ENCODE data around the gene CPS1. TPM values are rescaled to one million over a fixed set of nuclear protein-coding genes. Genes with fewer than 3 reads are reported as not detected.

CPS1 gene
- 27.4 and 40.3 TPM in 2 replicates for total RNA-seq

GRCh38 chr2:210556329-210556980, at the start of gene CPS1:
Gene CPS1, plus strand, starts transcription at chr2:210556599. Its CDS starts 135 bp downstream, at chr2:210556734.

Other genes with a start within 250 kb of the CPS1 start
- not detected in 2 replicates for gene MYL1, start 241.4 kb upstream of the CPS1 start, total RNA-seq
- 52.5 and 58.9 TPM in 2 replicates for gene LANCL1, start 79.8 kb upstream of the CPS1 start, total RNA-seq

Data from regular cardiac myocyte (primary cell).